Motor neuron (in vitro differentiated cells): ENCODE data around the gene BLVRA. TPM values are rescaled to one million over a fixed set of nuclear protein-coding genes. Genes with fewer than 3 reads are reported as not detected.

Experiments used
- ATAC-seq, 8 experiments: fragments of 200-7000 bp; cut with Tn5 transposase; replicated peaks in 6 of 8; 2 replicates each; pipeline ENCODE4 v1.8.0; 2021; ENCODE audit warnings: mild to moderate bottlenecking in 8 of 8, moderate library complexity in 8 of 8
- H3K27ac ChIP-seq, 2 donors: fragments of 250-450 bp; sonication (Bioruptor Pico); 2 replicates each; pipeline ENCODE4 v1.9.0; 2021; ENCODE audit warnings: antibody characterized with exemption in 2 of 2, mild to moderate bottlenecking in 2 of 2, moderate library complexity in 1 of 2
- H3K4me1 ChIP-seq, 2 donors: fragments of 250-450 bp; sonication (Bioruptor Pico); replicated peaks in 1 of 2; 2 replicates each; pipeline ENCODE4 v1.6.1; 2021; ENCODE audit warnings: antibody characterized with exemption in 2 of 2, mild to moderate bottlenecking in 2 of 2, moderate library complexity in 1 of 2
- H3K4me3 ChIP-seq, 5 donors: fragments of 250-450 bp; sonication (Bioruptor Pico); 2 replicates each; pipeline ENCODE4 v1.9.0; 2021; ENCODE audit warnings: antibody characterized with exemption in 5 of 5, mild to moderate bottlenecking in 5 of 5, moderate library complexity in 4 of 5
- WGBS, 10 experiments: fragments of 450-650 bp; shearing (Covaris generic); methylation state at CpG; one replicate each; pipeline ENCODE4 v1.0.0; 2022; 5-methylcytosine and 5-hydroxymethylcytosine counted together
- in situ Hi-C, 9 experiments: fragments of 400-800 bp; cut with MboI; loops; one replicate each; pipeline ENCODE4 v1.15.0; 2021; ENCODE audit warnings: low sequenced_read_pairs in 9 of 9, low pct_unique_long_range_greater_than_20kb in 2 of 9; ENCODE audit not compliant: unreplicated experiment in 9 of 9
- total RNA-seq, 8 experiments: library from RNA; unstranded; fragments of 300-600 nt; gene quantifications; 2 replicates each; pipeline versions ENCODE4 v1.2.3 to v1.2.4, GENCODE V29; 2022

The BLVRA gene
- total RNA-seq, 8 experiments from 2014 or later, result 2.3 to 45.0 (median 17.1) TPM

DNA sequence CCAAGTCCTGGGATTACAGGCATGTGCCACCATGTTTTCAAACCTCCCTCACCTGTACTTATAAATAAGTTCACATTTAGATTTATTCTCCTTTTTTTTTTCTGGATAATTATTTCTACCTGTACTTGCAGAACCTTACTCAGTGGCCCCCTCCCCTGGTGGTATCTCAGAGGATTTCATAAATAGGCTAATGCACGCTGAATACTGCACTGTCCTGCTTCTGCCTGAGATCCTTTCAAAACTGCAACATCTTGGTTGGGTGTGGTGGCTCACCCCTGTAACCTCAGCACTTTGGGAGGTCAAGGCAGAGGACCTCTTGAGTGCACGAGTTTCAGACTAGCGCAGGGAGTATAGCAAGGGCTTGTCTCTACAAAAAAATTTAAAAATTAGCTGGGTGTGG is 4.6 kb upstream of the BLVRA start:
- Histone ChIP-seq H3K27ac (no peak overlapping the region), H3K4me3 (no peak overlapping the region), H3K4me1 (no peaks in the 10 kb centered on the region)
- in situ Hi-C loops, result no loop called here
- WGBS, 10 experiments, result 50 to 89% (median 76%) methylated on average over 1 to 3 of the region's 3 CpGs; no CpG with 5 or more reads in 4 of the 10 experiments
- no peak for ATAC-seq

- H3K4me3 ChIP-seq, result no peak overlapping the region
- WGBS, 10 experiments, result 50 to 100% (median 92%) methylated on average over 1 to 3 of the region's 4 CpGs; no CpG with 5 or more reads in 7 of the 10 experiments
- in situ Hi-C loops, result no loop called here
- H3K27ac ChIP-seq, result no peak overlapping the region
- ATAC-seq, result no peak
- H3K4me1 ChIP-seq, result peaks cover 0 to under 1% of the 10 kb centered on the region in 2 donors
Observed at GRCh38 chr7:43754596-43754995, 3.9 kb upstream of the BLVRA start.

- Histone ChIP-seq H3K4me3 (no peak overlapping the region), H3K4me1 (peaks cover 0 to 5% of the 10 kb centered on the region in 2 donors), H3K27ac (no peak overlapping the region)
- in situ Hi-C loops, result no loop called here
- 25 to 100% (median 67%) methylated on average over 1 of the region's 1 CpG; no CpG with 5 or more reads in 3 of the 10 experiments for WGBS, 10 experiments
- no peak for ATAC-seq
Observed at GRCh38 chr7:43756368-43757072, 2.0 kb upstream of the BLVRA start.

DNA sequence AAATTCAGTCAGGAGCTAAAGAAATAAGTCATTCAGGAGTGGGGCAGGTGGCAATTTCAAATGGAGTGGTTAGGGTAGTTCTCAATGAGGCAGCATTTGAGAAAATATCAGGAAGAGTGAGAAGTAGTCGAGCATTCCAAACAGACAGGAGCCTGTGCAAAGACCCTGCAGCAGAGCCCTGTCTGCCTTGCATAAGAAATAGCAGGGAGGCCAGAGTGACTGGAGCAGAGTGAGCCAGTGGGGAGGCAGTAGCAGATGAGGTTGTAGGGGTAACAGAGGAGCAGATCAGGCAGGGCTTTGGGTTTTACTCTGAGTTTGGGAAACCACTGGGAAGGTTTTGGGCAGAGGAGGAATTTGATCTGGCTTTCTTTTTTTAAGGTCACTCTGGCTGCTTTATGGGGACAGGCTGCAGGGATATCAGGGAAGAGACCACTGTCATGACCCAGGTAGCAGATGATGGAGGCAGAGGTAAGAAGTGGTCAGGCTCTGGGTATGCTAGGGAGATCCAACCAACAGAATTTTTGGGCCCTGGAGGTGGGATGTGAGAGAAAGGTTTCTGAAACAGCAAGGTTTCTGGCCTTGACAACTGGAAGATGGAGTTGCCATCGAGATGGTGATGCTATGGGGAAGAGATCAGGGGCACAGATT is 1.3 kb upstream of the BLVRA start:
- Histone ChIP-seq H3K27ac (no peak overlapping the region), H3K4me3 (no peak overlapping the region), H3K4me1 (peaks cover 0 to 5% of the 10 kb centered on the region in 2 donors)
- in situ Hi-C loops, result no loop called here
- ATAC-seq, result no peak
- 43 to 100% (median 82%) methylated on average over 1 to 2 of the region's 2 CpGs; no CpG with 5 or more reads in 2 of the 10 experiments for WGBS, 10 experiments

DNA sequence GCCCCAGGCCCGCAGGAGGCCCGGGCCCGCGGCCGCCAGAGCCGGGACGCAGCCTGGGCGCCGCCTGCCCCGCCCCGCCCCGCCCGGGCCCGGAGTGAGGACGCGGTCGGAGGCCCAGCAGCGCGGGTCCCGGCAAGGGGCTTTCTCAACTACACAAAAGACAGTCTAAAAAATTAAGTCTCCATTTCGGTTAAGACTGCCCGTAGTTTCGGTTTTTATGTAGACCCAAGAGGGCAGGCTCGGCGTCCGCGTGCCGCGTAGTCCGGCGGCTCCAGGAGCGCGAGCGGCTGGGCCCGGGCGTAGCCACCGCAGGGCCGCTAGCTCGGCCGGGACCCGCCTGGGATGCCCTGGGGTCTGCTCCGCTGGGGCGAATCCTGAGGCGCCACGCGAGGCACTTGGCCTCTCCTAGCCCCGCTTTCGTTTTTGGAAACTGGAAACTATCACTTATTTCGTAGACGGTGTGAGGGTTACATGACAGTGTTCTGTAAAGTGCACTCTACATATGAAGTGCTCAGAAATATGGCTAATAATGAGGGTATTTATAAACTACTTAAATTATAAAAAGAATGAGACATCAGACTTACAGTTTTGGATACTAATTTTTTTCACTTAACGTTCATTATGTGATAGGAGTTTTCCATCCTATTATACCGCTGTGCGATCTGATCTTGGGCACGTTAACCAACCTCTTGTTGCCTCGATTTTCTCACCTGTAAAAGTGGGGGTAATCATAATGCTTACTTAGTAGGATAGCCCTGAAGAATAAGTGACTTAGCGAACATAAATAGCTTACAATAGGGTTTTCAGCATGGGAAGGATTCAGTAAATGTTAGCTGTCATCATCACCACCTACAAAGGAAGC is 573 bp downstream of the BLVRA start:
- in situ Hi-C loops, result no loop called here
- H3K27ac ChIP-seq, result no peak overlapping the region
- WGBS, 10 experiments, result 0 to 31% (median 15%) methylated on average over 4 to 21 of the region's 56 CpGs; no CpG with 5 or more reads in 2 of the 10 experiments

GRCh38 chr7:43760861-43761260 is 2.4 kb downstream of the BLVRA start:
- in situ Hi-C loops, result no loop called here
- 88 to 100% (median 92%) methylated on average over 2 to 5 of the region's 5 CpGs; no CpG with 5 or more reads in 5 of the 10 experiments for WGBS, 10 experiments
- Histone ChIP-seq H3K4me3 (no peak overlapping the region), H3K4me1 (peaks cover 0 to 5% of the 10 kb centered on the region in 2 donors), H3K27ac (no peak overlapping the region)
- no peak for ATAC-seq

More for the DNA sequence above, 573 bp downstream of the BLVRA start:
- Histone ChIP-seq H3K4me3 (peak overlapping the region; percentile 45 to 56 (median 55)), H3K4me1 (peaks cover 0 to 5% of the 10 kb centered on the region in 2 donors)
- ATAC-seq, result peak; percentile 84 to 89 (median 87)

DNA sequence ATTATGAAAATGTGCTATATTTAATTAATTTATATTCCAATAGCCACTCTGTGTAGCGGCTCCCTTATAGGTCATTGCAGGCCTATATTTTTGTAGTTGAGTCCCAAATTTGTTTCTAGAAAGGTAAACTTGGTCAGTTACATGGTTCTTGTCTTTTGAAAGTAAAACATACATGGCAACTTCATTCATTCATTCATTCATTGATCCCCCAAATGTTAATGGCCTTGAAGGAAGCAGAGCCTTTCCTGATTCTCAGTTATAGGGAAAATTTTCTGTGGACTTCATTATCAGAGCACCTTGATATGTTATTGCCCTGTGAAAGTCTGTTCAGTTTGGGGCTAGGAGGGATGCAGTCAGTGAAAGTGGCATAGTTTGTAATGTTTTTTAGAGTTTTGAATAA is 2.9 kb downstream of the BLVRA start:
- in situ Hi-C loops, result no loop called here
- ATAC-seq, result no peak
- Histone ChIP-seq H3K4me3 (no peak overlapping the region), H3K27ac (no peak overlapping the region), H3K4me1 (peaks cover 0 to 5% of the 10 kb centered on the region in 2 donors)
- WGBS, 10 experiments, result 75 to 100% (median 90%) methylated on average over 1 of the region's 1 CpG; no CpG with 5 or more reads in 2 of the 10 experiments

- 33 to 100% (median 79%) methylated on average over 1 to 4 of the region's 5 CpGs; no CpG with 5 or more reads in 2 of the 10 experiments for WGBS, 10 experiments
- Histone ChIP-seq H3K4me3 (no peak overlapping the region), H3K27ac (no peak overlapping the region), H3K4me1 (peaks cover 0 to 5% of the 10 kb centered on the region in 2 donors)
- in situ Hi-C loops, result no loop called here
- no peak for ATAC-seq
Observed at GRCh38 chr7:43761938-43762692, 3.6 kb downstream of the BLVRA start.

- H3K4me1 ChIP-seq, result peaks cover 0 to 7% of the 10 kb centered on the region in 2 donors
- 50 to 100% (median 88%) methylated on average over 1 to 2 of the region's 3 CpGs; no CpG with 5 or more reads in 5 of the 10 experiments for WGBS, 10 experiments
- no peak for ATAC-seq
- H3K4me3 ChIP-seq, result no peak overlapping the region
- H3K27ac ChIP-seq, result no peak overlapping the region
- in situ Hi-C loops, result no loop called here
Observed at GRCh38 chr7:43763183-43763582, 4.7 kb downstream of the BLVRA start.

DNA sequence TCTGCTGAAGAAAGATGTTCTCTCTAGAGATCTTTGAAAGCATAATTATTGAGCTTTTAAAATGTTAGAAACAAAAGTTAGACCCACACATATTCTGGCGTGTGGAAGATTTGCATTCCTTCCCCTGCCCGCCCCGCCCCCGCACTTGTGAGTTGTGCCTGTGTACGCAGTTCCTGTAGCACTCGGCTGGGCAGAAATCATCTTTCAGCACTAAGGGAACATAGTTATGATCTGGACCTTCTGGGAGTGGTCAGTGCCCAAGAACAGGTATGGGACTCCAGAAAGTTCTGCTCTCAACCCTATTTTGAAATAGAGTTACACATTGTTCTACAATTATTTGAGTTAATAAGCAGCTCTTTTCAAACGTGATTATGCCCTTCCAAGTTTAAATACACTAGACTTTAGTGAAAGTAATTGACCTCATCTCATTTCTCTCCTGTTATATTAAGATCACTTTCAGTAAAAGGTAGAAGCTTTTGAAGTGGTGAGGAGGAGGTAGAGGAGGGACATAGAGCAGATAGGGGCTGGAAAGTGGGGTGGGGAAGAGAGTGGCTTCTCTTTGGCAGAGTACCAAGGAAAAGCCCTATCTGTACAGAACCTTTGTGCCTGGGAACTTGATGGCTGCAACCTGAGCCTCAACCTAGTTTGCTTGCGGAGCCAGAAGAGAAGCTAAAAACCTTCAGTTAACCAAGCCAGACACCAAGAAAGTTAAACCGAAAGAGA is 5.7 kb downstream of the BLVRA start:
- in situ Hi-C loops, result no loop called here
- H3K27ac ChIP-seq, result no peak overlapping the region
- no peak overlapping the region for H3K4me3 ChIP-seq
- 0 to 100% (median 70%) methylated on average over 1 to 6 of the region's 9 CpGs; no CpG with 5 or more reads in 1 of the 10 experiments for WGBS, 10 experiments
- peak in 1 of 8 experiments; percentile 26 for ATAC-seq
- H3K4me1 ChIP-seq, result peaks cover 0 to 7% of the 10 kb centered on the region in 2 donors

GRCh38 chr7:43764807-43765491 is 6.5 kb downstream of the BLVRA start:
- Histone ChIP-seq H3K4me3 (no peak overlapping the region), H3K27ac (no peak overlapping the region), H3K4me1 (peaks cover 0 to 3% of the 10 kb centered on the region in 2 donors)
- ATAC-seq, result peak in 1 of 8 experiments; percentile 20
- in situ Hi-C loops, result no loop called here
- 0 to 92% (median 78%) methylated on average over 1 to 10 of the region's 10 CpGs; no CpG with 5 or more reads in 3 of the 10 experiments for WGBS, 10 experiments
